ENCODE measurements around the gene CERK. TPM values are rescaled to one million over a fixed set of nuclear protein-coding genes. Genes with fewer than 3 reads are reported as not detected.
"Not testable (repeated sequence)": the region's sequence is repeated elsewhere in the genome, so short reads cannot be mapped to it uniquely, and the experiment has no call there.

CERK gene
- total RNA-seq, 2 experiments from 2014 or later: 38.4 to 41.8 TPM

DNA sequence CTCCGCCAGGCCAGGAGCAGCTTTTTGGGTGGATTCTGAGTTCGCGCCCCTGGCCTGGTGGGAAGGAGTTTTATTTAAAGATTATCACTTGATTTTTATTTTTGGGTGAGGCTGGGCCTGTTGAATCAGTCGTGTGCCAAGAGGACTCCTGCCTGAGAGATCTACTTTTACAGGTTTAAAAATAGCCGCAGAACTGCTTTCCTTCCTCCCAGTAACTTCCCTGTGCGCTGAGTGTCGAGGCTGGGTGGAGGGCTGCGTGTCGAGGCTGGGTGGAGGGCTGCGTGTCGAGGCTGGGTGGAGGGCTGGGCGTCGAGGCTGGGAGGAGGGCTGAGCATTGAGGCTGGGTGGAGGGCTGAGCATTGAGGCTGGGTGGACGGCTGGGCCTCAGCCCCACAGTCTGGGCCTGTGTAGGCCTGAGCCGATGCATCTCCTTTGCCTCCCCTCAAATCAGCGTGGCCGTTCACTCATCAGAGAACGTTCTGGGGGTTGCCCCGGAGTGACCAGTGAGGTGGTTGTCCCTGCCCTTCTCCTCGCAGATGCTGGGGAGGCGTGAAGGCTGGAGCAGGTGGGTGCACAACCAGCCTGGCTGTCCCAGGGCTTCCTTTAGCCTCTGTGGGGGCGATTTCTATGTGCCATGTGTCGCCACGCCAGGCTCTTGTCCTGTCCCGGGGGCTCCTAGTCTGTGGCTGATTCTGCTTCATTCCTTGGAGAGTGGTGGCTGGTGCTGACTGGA, 87.8 kb downstream of the CERK start:
- no peak for DNase-seq
- intact Hi-C loops (cut with micrococcal nuclease): no loop called here
- no peaks in the 10 kb centered on the region for H3K9me3 Mint-ChIP-seq
- peaks cover 27% of the 10 kb centered on the region for H3K4me1 Mint-ChIP-seq (ENCODE audit: low read depth)
- no peak overlapping the region for H3K4me3 Mint-ChIP-seq
- ChIA-PET CTCF (no interaction called here), POLR2A (no interaction called here)
- H3K36me3 Mint-ChIP-seq (ENCODE audit: low read depth): peaks cover 2% of the 10 kb centered on the region
- peak overlapping the region; percentile 34 for H3K27ac Mint-ChIP-seq
- H3K27me3 Mint-ChIP-seq: no peaks in the 10 kb centered on the region
- TF ChIP-seq, protein P1, sequence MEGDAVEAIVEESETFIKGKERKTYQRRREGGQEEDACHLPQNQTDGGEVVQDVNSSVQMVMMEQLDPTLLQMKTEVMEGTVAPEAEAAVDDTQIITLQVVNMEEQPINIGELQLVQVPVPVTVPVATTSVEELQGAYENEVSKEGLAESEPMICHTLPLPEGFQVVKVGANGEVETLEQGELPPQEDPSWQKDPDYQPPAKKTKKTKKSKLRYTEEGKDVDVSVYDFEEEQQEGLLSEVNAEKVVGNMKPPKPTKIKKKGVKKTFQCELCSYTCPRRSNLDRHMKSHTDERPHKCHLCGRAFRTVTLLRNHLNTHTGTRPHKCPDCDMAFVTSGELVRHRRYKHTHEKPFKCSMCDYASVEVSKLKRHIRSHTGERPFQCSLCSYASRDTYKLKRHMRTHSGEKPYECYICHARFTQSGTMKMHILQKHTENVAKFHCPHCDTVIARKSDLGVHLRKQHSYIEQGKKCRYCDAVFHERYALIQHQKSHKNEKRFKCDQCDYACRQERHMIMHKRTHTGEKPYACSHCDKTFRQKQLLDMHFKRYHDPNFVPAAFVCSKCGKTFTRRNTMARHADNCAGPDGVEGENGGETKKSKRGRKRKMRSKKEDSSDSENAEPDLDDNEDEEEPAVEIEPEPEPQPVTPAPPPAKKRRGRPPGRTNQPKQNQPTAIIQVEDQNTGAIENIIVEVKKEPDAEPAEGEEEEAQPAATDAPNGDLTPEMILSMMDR (IDR thresholded peaks at IDR 0.05): no peak
- no peak for ATAC-seq

DNA sequence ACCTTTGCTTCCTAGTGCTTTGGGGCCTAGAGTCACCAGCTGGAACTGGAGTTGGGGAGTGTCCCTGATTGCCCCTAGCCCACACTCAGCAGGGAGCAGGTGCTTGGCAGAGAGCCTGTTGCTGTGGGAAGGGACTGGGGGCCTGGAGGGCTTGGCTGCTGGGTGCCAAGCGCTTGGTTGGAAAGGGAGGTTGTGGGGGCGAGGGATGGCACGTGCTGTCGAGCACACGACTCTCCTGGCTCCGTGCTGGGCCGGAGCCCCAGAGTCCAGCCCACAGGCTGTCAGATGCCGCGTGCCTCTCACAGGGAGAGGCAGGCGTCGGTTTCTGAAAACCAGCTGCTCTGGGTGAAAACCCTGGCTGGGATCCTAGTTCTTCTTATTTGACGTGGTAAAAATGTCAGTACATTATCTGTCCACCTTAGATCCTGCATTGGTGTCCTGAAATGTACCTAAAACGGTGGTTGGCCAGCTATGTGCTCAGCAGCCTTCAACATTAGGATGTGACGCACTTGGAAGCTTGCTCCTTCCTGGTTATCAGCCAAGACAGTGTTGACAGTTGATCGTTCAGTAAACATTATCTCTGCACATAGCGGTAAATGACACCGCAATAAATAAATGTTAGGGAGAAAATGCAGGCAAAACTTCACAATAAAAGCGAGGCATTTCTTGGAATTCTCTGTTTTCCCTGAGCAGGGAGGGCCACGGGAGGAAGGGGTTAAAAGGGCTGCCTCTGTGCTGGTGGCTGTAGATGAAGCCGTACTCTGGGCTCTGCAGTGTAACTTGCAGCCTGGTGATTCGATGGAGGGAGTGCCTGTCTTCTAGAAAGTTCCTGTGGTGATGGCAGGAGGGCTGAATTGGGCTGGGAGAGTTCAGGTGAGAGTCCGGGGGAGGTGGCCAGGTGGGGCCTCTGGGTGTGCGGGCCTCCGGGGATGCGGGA, 88.6 kb downstream of the CERK start:
- H3K36me3 Mint-ChIP-seq (ENCODE audit: low read depth): peaks cover 2% of the 10 kb centered on the region
- no peak overlapping the region for H3K4me3 Mint-ChIP-seq
- H3K27me3 Mint-ChIP-seq: no peaks in the 10 kb centered on the region
- TF ChIP-seq, protein P1 (IDR thresholded peaks at IDR 0.05): no peak
- ChIA-PET CTCF (interaction anchor here (1.2 kb wide), 1 partner anchor 86 kb away, joined by 3 read pairs; no protein-coding TSS in a partner anchor), POLR2A (no interaction called here)
- intact Hi-C loops (cut with micrococcal nuclease): no loop called here
- DNase-seq: no peak
- no peak overlapping the region for H3K27ac Mint-ChIP-seq
- H3K9me3 Mint-ChIP-seq: no peaks in the 10 kb centered on the region
- no peak for ATAC-seq
- H3K4me1 Mint-ChIP-seq (ENCODE audit: low read depth): peaks cover 25% of the 10 kb centered on the region

DNA sequence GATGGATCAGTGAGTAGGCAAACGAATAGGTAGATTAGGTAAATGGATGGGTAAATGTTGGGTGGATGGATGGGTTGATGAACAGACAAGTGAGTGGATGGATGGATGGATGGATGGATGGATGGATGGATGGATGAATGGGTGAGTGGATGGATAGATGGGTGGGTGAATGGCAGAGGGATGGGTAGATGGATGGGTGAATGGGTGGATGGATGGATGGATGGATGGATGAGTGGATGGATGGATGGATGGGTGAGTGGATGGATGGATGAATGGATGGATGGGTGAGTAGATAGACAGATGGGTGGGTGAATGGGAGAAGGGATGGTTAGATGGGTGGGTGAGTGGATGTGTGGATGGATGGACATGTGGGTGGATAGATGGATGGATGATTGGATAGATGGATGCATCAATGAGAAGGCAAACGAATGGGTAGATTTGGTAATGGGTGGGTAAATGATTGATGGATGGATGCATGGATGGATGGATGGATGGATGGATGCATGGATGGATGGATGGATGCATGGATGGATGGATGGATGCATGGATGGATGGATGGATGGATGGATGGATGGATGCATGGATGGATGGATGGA, 89.7 kb downstream of the CERK start:
- H3K36me3 Mint-ChIP-seq (ENCODE audit: low read depth); H3K9me3 Mint-ChIP-seq; CTCF ChIA-PET; H3K4me3 Mint-ChIP-seq; ATAC-seq; DNase-seq; H3K27ac Mint-ChIP-seq; POLR2A ChIA-PET; H3K27me3 Mint-ChIP-seq; intact Hi-C loops (cut with micrococcal nuclease): not testable (repeated sequence)
- peaks cover 18% of the 10 kb centered on the region for H3K4me1 Mint-ChIP-seq (ENCODE audit: low read depth)

DNA sequence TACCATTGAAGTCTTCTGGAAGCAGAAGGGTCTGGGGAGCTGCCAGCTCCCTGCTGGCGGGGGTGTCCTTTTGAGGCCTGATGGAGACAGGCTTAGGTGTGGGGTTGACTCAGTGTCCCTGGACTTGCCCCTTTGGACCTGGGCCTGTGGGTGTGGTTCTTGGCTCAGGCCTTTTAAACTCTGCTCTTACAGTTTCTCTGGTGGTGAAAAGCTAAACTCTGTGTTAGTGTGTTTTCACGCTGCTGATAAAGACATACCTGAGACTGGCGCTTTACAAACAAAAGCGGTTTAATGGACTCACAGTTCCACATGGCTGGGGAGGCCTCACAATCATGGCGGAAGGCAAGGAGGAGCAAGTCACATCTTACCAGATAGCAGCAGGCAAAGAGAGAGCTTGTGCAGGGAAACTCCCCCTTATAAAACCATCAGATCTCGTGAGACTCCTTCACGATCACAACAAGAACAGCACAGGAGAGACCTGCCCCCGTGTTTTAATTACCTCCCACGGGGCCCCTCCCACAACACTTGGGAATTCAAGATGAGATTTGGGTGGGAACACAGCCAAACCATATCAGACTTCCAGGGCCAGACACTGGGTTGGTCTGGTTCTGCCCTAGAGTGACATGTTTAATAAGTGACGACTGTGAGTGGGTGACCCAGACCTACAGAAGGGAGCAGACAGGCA, 91.4 kb downstream of the CERK start:
- TF ChIP-seq, protein P1 (IDR thresholded peaks at IDR 0.05): no peak
- CTCF ChIA-PET: no interaction called here
- H3K36me3 Mint-ChIP-seq (ENCODE audit: low read depth): no peaks in the 10 kb centered on the region
- peaks cover 4% of the 10 kb centered on the region for H3K4me1 Mint-ChIP-seq (ENCODE audit: low read depth)
- no peak overlapping the region for H3K27ac Mint-ChIP-seq
- intact Hi-C loops (cut with micrococcal nuclease): no loop called here
- ATAC-seq (no peak), DNase-seq (no peak)
- no peaks in the 10 kb centered on the region for H3K27me3 Mint-ChIP-seq
- POLR2A ChIA-PET: no interaction called here
- no peaks in the 10 kb centered on the region for H3K9me3 Mint-ChIP-seq
- no peak overlapping the region for H3K4me3 Mint-ChIP-seq

DNA sequence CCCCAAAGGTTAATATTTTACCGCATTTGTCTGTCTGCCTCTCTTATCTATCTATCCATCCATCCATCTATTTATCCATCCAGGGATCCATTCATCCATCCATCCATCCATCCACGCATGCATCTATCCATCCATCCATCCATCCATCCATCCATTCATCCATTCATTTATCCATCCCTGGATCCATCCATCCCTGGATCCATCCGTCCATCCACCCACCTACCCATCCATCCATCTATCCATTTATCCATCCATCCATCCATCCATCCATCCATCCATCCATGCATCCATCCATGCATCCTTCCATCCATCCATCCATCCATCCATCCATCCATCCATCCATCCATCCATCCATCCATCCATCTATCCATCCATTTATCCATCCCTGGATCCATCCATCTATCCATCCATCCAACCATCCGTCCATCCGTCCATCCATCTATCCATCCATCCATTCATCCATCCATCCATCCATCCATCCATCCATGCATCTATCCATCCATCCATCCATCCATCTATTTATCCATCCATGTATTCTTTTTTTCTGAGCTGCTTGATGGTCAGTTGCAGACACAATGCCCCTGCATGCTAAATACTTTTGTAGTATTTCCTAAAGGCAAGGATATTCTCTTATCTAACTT, 95.1 kb downstream of the CERK start:
- CTCF ChIA-PET; H3K4me1 Mint-ChIP-seq (ENCODE audit: low read depth); ATAC-seq; H3K27ac Mint-ChIP-seq; H3K4me3 Mint-ChIP-seq; DNase-seq; intact Hi-C loops (cut with micrococcal nuclease); H3K27me3 Mint-ChIP-seq; H3K9me3 Mint-ChIP-seq; H3K36me3 Mint-ChIP-seq (ENCODE audit: low read depth): not testable (repeated sequence)
- POLR2A ChIA-PET: interaction anchor here (0.5 to 0.6 kb wide), 2 partner anchors 24 to 212 kb away, joined by 3 read pairs; no protein-coding TSS in a partner anchor
